GM10847 (cell line): ENCODE data around the gene LPCAT2.

Experiments used
- POLR2A ChIP-seq: IDR thresholded peaks from 2 replicates; pipeline ENCODE4 v1.6.1; 2011; ENCODE audit not compliant: insufficient read length; ENCODE audit errors: extremely low read depth

Gene LPCAT2

DNA sequence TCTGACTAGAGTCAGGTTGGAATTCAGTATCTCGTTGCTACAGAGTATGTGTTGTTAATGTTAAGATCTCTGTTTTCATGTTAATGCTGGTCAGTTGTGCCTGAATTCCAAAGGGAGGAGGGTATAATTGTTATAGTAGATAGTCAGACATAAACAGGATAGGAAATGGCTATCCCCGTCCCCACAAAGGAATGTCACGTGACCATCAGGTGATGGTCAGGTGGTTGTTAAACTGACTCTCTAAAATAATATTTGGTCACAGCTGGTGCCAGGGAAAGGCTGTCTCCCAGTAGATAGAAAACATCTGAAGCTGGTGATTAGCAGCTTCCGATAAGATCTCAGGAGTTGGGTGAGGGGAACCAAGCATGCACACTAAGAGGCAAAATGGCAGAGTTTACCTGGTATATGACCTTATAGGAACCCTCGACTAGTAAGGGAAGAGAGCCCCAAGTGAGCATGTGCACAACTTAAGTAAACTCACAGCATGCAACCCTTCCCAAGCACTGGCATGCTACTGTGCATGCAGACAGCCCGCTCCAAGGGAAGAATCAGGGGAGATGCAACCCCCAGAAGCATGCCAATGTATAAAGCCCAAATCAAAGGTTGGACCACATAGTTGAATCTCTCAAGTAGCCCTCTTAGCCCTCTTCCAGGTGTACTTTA lies 119.6 kb downstream of the LPCAT2 start:
- no peak for TF ChIP-seq POLR2A

- TF ChIP-seq POLR2A: no peak
These were observed 121.9 kb downstream of the LPCAT2 start for GRCh38 chr16:55630774-55631173.

- TF ChIP-seq POLR2A: no peak
These were observed 123.4 kb downstream of the LPCAT2 start for GRCh38 chr16:55632259-55632658.

GRCh38 chr16:55634193-55634592 lies 125.3 kb downstream of the LPCAT2 start:
- TF ChIP-seq POLR2A: no peak
